Gastrocnemius medialis (tissue), 4 donors: Measurements from ENCODE around the gene PHC2.

Experiments
- CTCF ChIP-seq, 5 experiments: fragments of 450-650 bp in 3 of 5; fragments of 200-600 bp in 2 of 5; sonication (generic) in 2 of 5; IDR thresholded peaks in 4 of 5; conservative IDR thresholded peaks in 1 of 5; 1 replicate in 4 of 5; 2 replicates in 1 of 5; pipeline ENCODE4 v1.5.1; 2016 to 2019; ENCODE audit warnings: antibody characterized with exemption in 5 of 5, mild to moderate bottlenecking in 3 of 5, moderate library complexity in 3 of 5
- POLR2A ChIP-seq, 2 donors: fragments of 450-650 bp; IDR thresholded peaks; one replicate each; pipeline ENCODE4 v1.6.1; 2017; ENCODE audit warnings: antibody characterized with exemption in 2 of 2, mild to moderate bottlenecking in 2 of 2, moderate library complexity in 2 of 2

GRCh38 chr1:33466159-33466558 lies 35.3 kb upstream of the PHC2 start:
- TF ChIP-seq CTCF (IDR thresholded peaks at IDR 0.05 in 4 of 5, conservative IDR thresholded peaks at IDR 0.05 in 1 of 5): no peak
- TF ChIP-seq POLR2A (IDR thresholded peaks at IDR 0.05): no peak
